Measurements from ENCODE around the gene AQR. TPM values are rescaled to one million over a fixed set of nuclear protein-coding genes. Genes with fewer than 3 reads are reported as not detected.

Gene AQR
- total and polyA plus RNA-seq, 2 of the 4 experiments (the other 2 are of a cell fraction) = 17.9 to 29.6 TPM

DNA sequence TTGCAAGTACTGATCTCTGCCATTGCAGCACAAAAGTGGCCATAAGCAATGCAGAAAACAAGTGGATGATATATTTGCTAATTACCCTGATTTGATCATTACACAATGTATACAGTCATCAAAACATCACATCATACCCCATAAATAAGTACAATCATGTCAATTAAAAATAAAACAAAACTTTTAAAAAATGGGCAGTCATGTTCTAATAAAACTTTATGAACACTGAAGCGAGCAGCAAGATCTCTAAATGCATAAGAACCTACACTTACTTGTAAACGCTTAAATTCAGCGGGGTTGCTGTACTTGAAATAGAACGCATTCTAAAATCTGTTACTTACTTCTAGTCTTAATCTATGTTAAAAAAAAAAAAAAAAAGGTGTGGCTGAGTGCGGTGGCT is 73.4 kb downstream of the AQR start:
- H3K18ac ChIP-seq (ENCODE audit: low read depth, low read length) = no peak overlapping the region
- ChIA-PET CTCF (no interaction called here), POLR2A (ENCODE audit: unreplicated experiment) (no interaction called here)
- peaks cover 20% of the 10 kb centered on the region for H3K36me3 ChIP-seq (ENCODE audit: control insufficient read depth, insufficient read depth, low read length)
- peaks cover 0 to 3% of the 10 kb centered on the region in 2 experiments; a peak in 2 of 4 replicates for H3K79me1 ChIP-seq (ENCODE audit: low read depth in 1 of 2, low read length in 2 of 2)
- no TSS peak for BruUV-seq (replicated peaks)
- H3K9ac ChIP-seq (ENCODE audit: low read depth, low read length) = no peak overlapping the region
- no peaks in the 10 kb centered on the region for H3K9me1 ChIP-seq (ENCODE audit: insufficient read depth, low read length)
- no peak overlapping the region for H4K8ac ChIP-seq (ENCODE audit: low read depth in 2 of 2, low read length in 2 of 2)
- no peak overlapping the region for H2BK5ac ChIP-seq (ENCODE audit: low read depth, low read length, poor library complexity, severe bottlenecking)
- dilution Hi-C loops (cut with HindIII; ENCODE audit: low sequenced_read_pairs, unreplicated experiment) = no loop called here
- H3K27me3 ChIP-seq (ENCODE audit: control insufficient read depth, insufficient read depth, low read length) = no peaks in the 10 kb centered on the region
- H2BK20ac ChIP-seq (ENCODE audit: low read depth, low read length) = no peak overlapping the region
- H3K4ac ChIP-seq (ENCODE audit: low read depth, low read length) = no peak overlapping the region
- H3K4me3 ChIP-seq (ENCODE audit: insufficient read depth, low read depth, low read length) = no peak overlapping the region
- H4K5ac ChIP-seq (ENCODE audit: low read depth, low read length) = no peak overlapping the region
- H3K56ac ChIP-seq (ENCODE audit: extremely low read depth, insufficient read depth, low read length) = no peak overlapping the region
- no CpG with 5 or more reads among the region's 5 CpGs for WGBS, 2 experiments (ENCODE audit: extremely low coverage in 2 of 2, insufficient read length in 1 of 2)
- H2AK9ac ChIP-seq (replicated peaks; ENCODE audit: low read depth, low read length, poor library complexity) = no peak overlapping the region
- H2BK120ac ChIP-seq (ENCODE audit: low read depth, low read length) = no peak overlapping the region
- no peak overlapping the region for H2AFZ ChIP-seq (replicated peaks; ENCODE audit: low read length, poor library complexity)
- H4K91ac ChIP-seq (ENCODE audit: insufficient read depth, low read depth, low read length) = no peak overlapping the region
- intact Hi-C loops (cut with micrococcal nuclease) = no loop called here
- no peak overlapping the region for H3K23ac ChIP-seq (ENCODE audit: low read depth, low read length)
- in situ Hi-C loops (cut with MboI; ENCODE audit: low sequenced_read_pairs) = no loop called here
- H3K9me3 ChIP-seq (ENCODE audit: control insufficient read depth, insufficient read depth, low read length) = peaks cover 8% of the 10 kb centered on the region
- H2AK5ac ChIP-seq (ENCODE audit: low read depth, low read length) = no peak overlapping the region
- H3K27ac ChIP-seq (ENCODE audit: insufficient read depth, low read length) = no peak overlapping the region
- no peak overlapping the region for H2BK15ac ChIP-seq (ENCODE audit: low read depth, low read length)
- H4K20me1 ChIP-seq (ENCODE audit: insufficient read depth, low read length) = no peaks in the 10 kb centered on the region
- TF ChIP-seq POLR2A (IDR thresholded peaks at IDR 0.05; ENCODE audit: low read depth, low read length) (no peak), NFE2L2 (IDR thresholded peaks at IDR 0.05; ENCODE audit: low read depth, low read length) (no peak), SMC3 (IDR thresholded peaks at IDR 0.05; ENCODE audit: low read depth, low read length) (no peak), BHLHE40 (IDR thresholded peaks at IDR 0.05; ENCODE audit: low read depth, low read length) (no peak), RFX5 (IDR thresholded peaks at IDR 0.05; ENCODE audit: low read depth, low read length) (no peak)
- TF ChIP-seq, protein P1, sequence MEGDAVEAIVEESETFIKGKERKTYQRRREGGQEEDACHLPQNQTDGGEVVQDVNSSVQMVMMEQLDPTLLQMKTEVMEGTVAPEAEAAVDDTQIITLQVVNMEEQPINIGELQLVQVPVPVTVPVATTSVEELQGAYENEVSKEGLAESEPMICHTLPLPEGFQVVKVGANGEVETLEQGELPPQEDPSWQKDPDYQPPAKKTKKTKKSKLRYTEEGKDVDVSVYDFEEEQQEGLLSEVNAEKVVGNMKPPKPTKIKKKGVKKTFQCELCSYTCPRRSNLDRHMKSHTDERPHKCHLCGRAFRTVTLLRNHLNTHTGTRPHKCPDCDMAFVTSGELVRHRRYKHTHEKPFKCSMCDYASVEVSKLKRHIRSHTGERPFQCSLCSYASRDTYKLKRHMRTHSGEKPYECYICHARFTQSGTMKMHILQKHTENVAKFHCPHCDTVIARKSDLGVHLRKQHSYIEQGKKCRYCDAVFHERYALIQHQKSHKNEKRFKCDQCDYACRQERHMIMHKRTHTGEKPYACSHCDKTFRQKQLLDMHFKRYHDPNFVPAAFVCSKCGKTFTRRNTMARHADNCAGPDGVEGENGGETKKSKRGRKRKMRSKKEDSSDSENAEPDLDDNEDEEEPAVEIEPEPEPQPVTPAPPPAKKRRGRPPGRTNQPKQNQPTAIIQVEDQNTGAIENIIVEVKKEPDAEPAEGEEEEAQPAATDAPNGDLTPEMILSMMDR (conservative IDR thresholded peaks at IDR 0.05; ENCODE audit: low read depth, low read length) = no peak
- no peak overlapping the region for H3K4me2 ChIP-seq (ENCODE audit: low read depth, low read length)
- no peaks in the 10 kb centered on the region for H3K4me1 ChIP-seq (ENCODE audit: control insufficient read depth, insufficient read depth, low read length)
- DNase-seq = no peak
- ATAC-seq (ENCODE audit: low read depth) = no peak
- no peak overlapping the region for H3K14ac ChIP-seq (replicated peaks; ENCODE audit: low read depth, low read length)

Data from IMR-90 (cell line).